Measurements from ENCODE around the gene TLX2. TPM values are rescaled to one million over a fixed set of nuclear protein-coding genes. Genes with fewer than 3 reads are reported as not detected.

Gene TLX2
- total RNA-seq, 1 experiment from 2014 or later = not detected

- TF ChIP-seq CTCF (IDR thresholded peaks at IDR 0.05; ENCODE audit: unreplicated experiment) = no peak
- H3K27ac Mint-ChIP-seq (ENCODE audit: unreplicated experiment) = no peak overlapping the region
- peaks cover 60% of the 10 kb centered on the region for H3K36me3 Mint-ChIP-seq (ENCODE audit: insufficient read depth, unreplicated experiment)
- peak overlapping the region; percentile 84 for H3K4me3 Mint-ChIP-seq (ENCODE audit: low read depth, unreplicated experiment)
- BruUV-seq (replicated peaks) = no TSS peak
- no peaks in the 10 kb centered on the region for H3K9me3 Mint-ChIP-seq (ENCODE audit: low read depth, unreplicated experiment)
- CTCF ChIA-PET = interaction anchor here (0.7 to 1.2 kb wide), 2 partner anchors 20 to 27 kb away, joined by 3 read pairs; partner anchors contain the start of gene DQX1
- intact Hi-C loops (cut with micrococcal nuclease; ENCODE audit: unreplicated experiment) = loop anchor here (2.0 kb wide), 1 partner anchor 23 kb away; the partner anchor contains the start of genes AUP1 and HTRA2
- H3K27me3 Mint-ChIP-seq (ENCODE audit: unreplicated experiment) = peaks cover 21% of the 10 kb centered on the region
- DNase-seq = no peak
- peaks cover 41% of the 10 kb centered on the region for H3K4me1 Mint-ChIP-seq (ENCODE audit: low read depth, unreplicated experiment)
These were observed 8.6 kb upstream of the TLX2 start for GRCh38 chr2:74505448-74506246.

GRCh38 chr2:74507145-74507925 is 6.9 kb upstream of the TLX2 start, which contains the start of gene PCGF1:
Gene PCGF1 (minus strand): TSS chr2:74507695. CDS start chr2:74507668, 27 bp downstream.
- Mint-ChIP-seq H3K27me3 (ENCODE audit: unreplicated experiment) (peaks cover 38% of the 10 kb centered on the region), H3K4me3 (ENCODE audit: low read depth, unreplicated experiment) (peak within 1 kb of the TSS; percentile 97), H3K4me1 (ENCODE audit: low read depth, unreplicated experiment) (peaks cover 27% of the 10 kb centered on the region), H3K27ac (ENCODE audit: unreplicated experiment) (peak within 1 kb of the TSS; percentile 100), H3K9me3 (ENCODE audit: low read depth, unreplicated experiment) (no peaks in the 10 kb centered on the region), H3K36me3 (ENCODE audit: insufficient read depth, unreplicated experiment) (peaks cover 50% of the 10 kb centered on the region)
- no peak for TF ChIP-seq CTCF (IDR thresholded peaks at IDR 0.05; ENCODE audit: unreplicated experiment)
- intact Hi-C loops (cut with micrococcal nuclease; ENCODE audit: unreplicated experiment) = loop anchor here (2.0 kb wide), 1 partner anchor 21 kb away; the partner anchor contains the start of genes AUP1 and HTRA2
- DNase-seq = peak; percentile 98
- no TSS peak for BruUV-seq (replicated peaks)
- CTCF ChIA-PET = interaction anchor here (0.7 to 1.7 kb wide), 5 partner anchors 18 to 29 kb away, joined by 3 to 6 read pairs (median 3); partner anchors contain the start of genes CCDC142 and TTC31

DNA sequence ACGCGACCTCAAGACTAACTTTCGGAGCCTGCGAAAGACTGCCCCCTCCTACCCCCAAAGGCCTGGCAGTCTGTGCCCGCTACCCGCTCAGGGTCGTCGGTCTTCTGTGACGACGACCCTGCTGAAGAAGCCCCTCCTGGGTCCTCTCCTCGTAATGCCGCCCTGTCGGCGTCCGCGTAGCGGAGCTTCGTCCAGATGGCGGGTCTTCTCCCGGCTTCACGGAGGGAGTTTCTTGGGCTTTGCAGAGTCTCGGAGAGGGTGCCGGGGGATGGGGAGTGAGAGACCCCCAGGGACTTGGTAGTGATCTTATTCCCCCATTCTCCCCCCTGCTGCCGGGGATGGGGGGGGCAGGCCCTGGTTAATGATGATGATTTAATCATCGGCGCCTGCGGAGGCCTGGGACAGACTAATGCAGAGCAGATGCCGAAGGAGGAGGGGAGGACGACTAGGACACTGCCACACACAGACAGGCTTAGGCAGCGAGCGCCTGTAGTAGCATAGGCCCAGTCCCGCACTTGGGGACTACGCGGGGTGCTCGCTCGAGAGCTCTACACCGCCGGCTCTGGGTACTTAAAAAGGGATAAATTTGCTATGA is 6.2 kb upstream of the TLX2 start:
- H3K4me1 Mint-ChIP-seq (ENCODE audit: low read depth, unreplicated experiment) = peaks cover 26% of the 10 kb centered on the region
- H3K27ac Mint-ChIP-seq (ENCODE audit: unreplicated experiment) = peak overlapping the region; percentile 100
- H3K4me3 Mint-ChIP-seq (ENCODE audit: low read depth, unreplicated experiment) = peak overlapping the region; percentile 97
- intact Hi-C loops (cut with micrococcal nuclease; ENCODE audit: unreplicated experiment) = loop anchor here (2.0 kb wide), 1 partner anchor 21 kb away; the partner anchor contains the start of genes AUP1 and HTRA2
- CTCF ChIA-PET = interaction anchor here (0.7 to 1.7 kb wide), 2 partner anchors 25 to 28 kb away, joined by 5 to 6 read pairs; partner anchors contain the start of genes CCDC142 and TTC31
- peaks cover 43% of the 10 kb centered on the region for H3K36me3 Mint-ChIP-seq (ENCODE audit: insufficient read depth, unreplicated experiment)
- BruUV-seq (replicated peaks) = no TSS peak
- peak; percentile 41 for DNase-seq
- no peaks in the 10 kb centered on the region for H3K9me3 Mint-ChIP-seq (ENCODE audit: low read depth, unreplicated experiment)
- no peak for TF ChIP-seq CTCF (IDR thresholded peaks at IDR 0.05; ENCODE audit: unreplicated experiment)
- peaks cover 45% of the 10 kb centered on the region for H3K27me3 Mint-ChIP-seq (ENCODE audit: unreplicated experiment)

DNA sequence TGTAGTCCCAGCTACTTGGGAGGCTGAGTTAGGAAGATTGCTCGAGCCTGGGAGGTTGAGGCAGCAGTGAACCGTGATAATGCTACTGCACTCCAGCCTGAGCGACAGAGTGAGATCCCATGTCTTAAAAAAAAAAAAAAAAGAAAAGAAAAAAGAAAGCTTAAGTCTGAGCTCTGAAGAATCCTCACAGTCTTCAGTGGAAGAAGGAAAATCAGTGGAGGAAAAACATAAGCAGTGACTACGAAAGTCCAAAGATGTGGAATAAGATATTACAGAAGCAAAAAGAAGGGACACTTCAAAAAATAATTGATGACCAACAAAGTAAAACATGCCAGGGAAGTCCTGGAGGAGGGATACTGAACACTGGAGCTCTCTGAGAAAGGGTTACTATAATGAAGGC is 4.0 kb upstream of the TLX2 start:
- Mint-ChIP-seq H3K27me3 (ENCODE audit: unreplicated experiment) (peaks cover 63% of the 10 kb centered on the region), H3K4me1 (ENCODE audit: low read depth, unreplicated experiment) (peaks cover 13% of the 10 kb centered on the region), H3K4me3 (ENCODE audit: low read depth, unreplicated experiment) (no peak overlapping the region), H3K27ac (ENCODE audit: unreplicated experiment) (peak overlapping the region; percentile 9), H3K36me3 (ENCODE audit: insufficient read depth, unreplicated experiment) (peaks cover 26% of the 10 kb centered on the region), H3K9me3 (ENCODE audit: low read depth, unreplicated experiment) (no peaks in the 10 kb centered on the region)
- DNase-seq = no peak
- CTCF ChIA-PET = no interaction called here
- no TSS peak for BruUV-seq (replicated peaks)
- no peak for TF ChIP-seq CTCF (IDR thresholded peaks at IDR 0.05; ENCODE audit: unreplicated experiment)
- intact Hi-C loops (cut with micrococcal nuclease; ENCODE audit: unreplicated experiment) = no loop called here

All from Calu3 (cell line).